Bronchial epithelial cell (primary cell): ENCODE data around the gene GPR173. TPM values are rescaled to one million over a fixed set of nuclear protein-coding genes. Genes with fewer than 3 reads are reported as not detected.

Source experiments
- DNase-seq: peaks from one replicate; pipeline ENCODE4 v3.0.0-alpha.2; 2010; ENCODE audit warnings: low read depth
- FAIRE-seq: peaks from 2 replicates; lab custom pipeline; 2011; peaks lifted over from hg19 to GRCh38; lab: Jason Lieb, UNC
- H3K27me3 ChIP-seq: 2 replicates; pipeline ENCODE4 v1.5.1; 2011; ENCODE audit warnings: low read length; ENCODE audit not compliant: control insufficient read depth, insufficient read depth
- H3K36me3 ChIP-seq: 2 replicates; pipeline ENCODE4 v1.5.1; 2011; ENCODE audit warnings: low read length; ENCODE audit not compliant: control insufficient read depth, insufficient read depth
- H3K4me3 ChIP-seq: 2 replicates; pipeline ENCODE4 v1.5.1; 2011; ENCODE audit warnings: mild to moderate bottlenecking, low read depth, low read length, control low read depth
- CTCF ChIP-seq: IDR thresholded peaks from 2 replicates; pipeline ENCODE4 v1.5.1; 2011; ENCODE audit warnings: mild to moderate bottlenecking, moderate library complexity, low read length, control low read depth, inconsistent platforms; ENCODE audit not compliant: insufficient read depth, severe bottlenecking
- total RNA-seq: library from RNA; depleted of rRNA; stranded (reverse); fragments of >200 nt; gene quantifications from 2 replicates; pipeline ENCODE4 v1.2.1, GENCODE V29; 2014

GPR173 gene
- total RNA-seq, 1 donor from 2014 or later = not detected

- DNase-seq = peak; percentile 52
- Histone ChIP-seq H3K27me3 (no peaks in the 10 kb centered on the region), H3K4me3 (peak overlapping the region; percentile 40), H3K36me3 (no peaks in the 10 kb centered on the region)
- peak; percentile 52 for TF ChIP-seq CTCF
- FAIRE-seq = peak; percentile 85
Measured at GRCh38 chrX:53071604-53072417, 23.2 kb downstream of the GPR173 start.

GRCh38 chrX:53072418-53073114 is 24.0 kb downstream of the GPR173 start:
- FAIRE-seq = no peak

GRCh38 chrX:53073115-53073586 is 24.6 kb downstream of the GPR173 start:
- Histone ChIP-seq H3K27me3 (no peaks in the 10 kb centered on the region), H3K4me3 (no peak overlapping the region), H3K36me3 (no peaks in the 10 kb centered on the region)
- FAIRE-seq = no peak
- DNase-seq = no peak
- TF ChIP-seq CTCF = no peak

More at GRCh38 chrX:53072418-53073114, 24.0 kb downstream of the GPR173 start:
- Histone ChIP-seq H3K36me3 (no peaks in the 10 kb centered on the region), H3K27me3 (no peaks in the 10 kb centered on the region), H3K4me3 (no peak overlapping the region)
- no peak for DNase-seq
- no peak for TF ChIP-seq CTCF

- FAIRE-seq (no peak), DNase-seq (no peak)
- Histone ChIP-seq H3K4me3 (no peak overlapping the region), H3K27me3 (no peaks in the 10 kb centered on the region), H3K36me3 (no peaks in the 10 kb centered on the region)
- no peak for TF ChIP-seq CTCF
Measured at GRCh38 chrX:53075011-53075410, 26.4 kb downstream of the GPR173 start.

GRCh38 chrX:53076671-53077070 is 28.1 kb downstream of the GPR173 start:
- FAIRE-seq (no peak), DNase-seq (no peak)
- TF ChIP-seq CTCF = no peak
- no peak overlapping the region for H3K4me3 ChIP-seq
- H3K27me3 ChIP-seq = no peaks in the 10 kb centered on the region
- no peaks in the 10 kb centered on the region for H3K36me3 ChIP-seq
